NCI-H524 (cell line): ENCODE measurements around the gene PPP1R3C.

ENCODE experiments used
- DNase-seq, 2 experiments: peaks; one replicate each; lab custom pipeline; 2025; lab: John Stamatoyannopoulos, UW

PPP1R3C gene

DNA sequence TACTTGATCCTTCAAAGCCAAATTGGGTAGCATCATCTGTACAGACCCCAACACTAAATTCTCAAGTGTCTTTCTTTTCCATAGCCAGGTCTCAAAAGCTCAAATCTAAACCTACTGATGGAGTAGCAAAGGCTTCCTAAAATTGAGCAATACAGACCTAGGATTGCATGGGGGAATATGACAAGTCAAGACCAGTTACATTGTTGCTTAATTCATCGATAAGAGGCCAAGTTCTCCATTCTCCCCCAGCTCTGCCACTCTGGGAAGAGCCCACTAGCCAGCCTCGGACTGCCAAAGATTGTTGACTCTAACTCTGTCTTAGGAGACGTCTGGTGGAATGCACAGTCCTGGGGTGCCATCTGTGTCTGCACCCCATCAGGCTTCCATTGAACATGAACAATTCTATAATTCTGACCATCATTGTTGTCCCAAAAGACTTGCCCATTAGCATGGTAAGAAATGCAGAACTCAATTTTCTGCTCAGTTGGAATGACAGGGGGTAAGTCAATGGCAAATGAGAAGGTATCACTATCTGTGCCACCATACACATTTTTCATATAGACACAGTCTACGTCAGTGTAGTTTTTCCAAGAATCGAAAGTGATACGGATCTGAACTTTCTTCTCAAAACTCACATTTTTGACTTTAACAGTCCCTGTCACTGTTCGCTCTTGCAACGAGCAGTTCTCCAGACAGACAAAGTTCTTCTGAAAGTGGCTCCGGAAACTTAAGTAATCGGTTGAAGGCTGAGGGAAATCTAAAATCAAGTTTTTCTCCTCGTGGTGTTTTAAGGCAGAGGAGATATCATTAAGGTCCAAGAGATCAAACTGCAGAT, 2.9 kb downstream of the PPP1R3C start:
- no peak for DNase-seq

DNA sequence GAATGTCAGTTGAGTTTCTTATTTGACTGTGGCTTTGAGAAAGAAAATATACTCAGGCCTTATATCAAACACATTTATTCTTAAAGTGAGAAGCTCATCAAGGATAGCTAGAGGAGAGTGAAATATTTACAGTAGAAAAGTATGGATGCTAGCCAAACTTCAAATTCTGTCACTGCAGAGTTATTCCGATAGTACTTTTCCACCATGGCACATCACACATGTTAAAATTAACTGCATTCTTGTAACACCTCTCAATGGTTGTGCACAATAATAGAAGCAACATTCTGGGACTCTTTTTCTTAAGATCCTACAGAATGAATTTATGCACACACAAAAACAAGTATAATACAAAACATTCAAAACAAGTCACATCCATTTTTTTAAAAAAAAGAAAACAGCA, 4.5 kb downstream of the PPP1R3C start:
- DNase-seq: no peak

DNA sequence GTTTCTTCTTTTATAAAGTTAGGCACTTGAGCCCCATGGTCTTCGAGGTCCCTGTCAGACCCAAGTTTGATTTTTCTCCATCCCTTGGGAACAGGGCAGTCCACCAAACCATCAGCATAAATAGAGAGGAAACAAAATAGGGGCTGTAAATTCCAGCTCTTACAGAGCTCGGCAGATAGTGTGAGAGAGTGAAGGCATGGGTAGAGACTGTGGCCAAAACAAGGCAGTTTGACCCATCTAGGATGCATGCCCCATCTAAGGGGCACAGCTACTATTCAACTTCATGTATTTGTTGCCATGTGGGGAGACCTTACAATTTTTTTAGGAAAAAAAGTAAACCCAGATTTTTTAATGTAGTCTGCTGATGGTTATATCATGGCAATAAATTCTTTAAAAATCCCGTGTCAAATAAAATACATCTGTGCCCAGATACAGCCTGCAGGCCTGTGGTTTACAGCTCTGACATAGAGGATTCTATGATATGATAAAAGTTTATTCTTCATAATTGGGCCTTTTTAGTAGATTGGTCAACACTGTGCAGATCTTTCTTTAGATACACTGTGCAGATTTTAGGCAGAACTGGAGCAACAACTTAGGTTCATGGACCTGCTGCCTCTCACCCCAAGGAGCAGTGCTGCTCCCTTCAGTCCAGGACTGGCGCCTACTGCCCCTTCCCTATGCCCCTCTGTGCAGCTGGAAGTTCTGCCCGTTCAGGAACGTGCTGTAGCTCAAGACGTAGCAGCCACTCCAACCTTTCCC, 5.3 kb downstream of the PPP1R3C start:
- no peak for DNase-seq

DNA sequence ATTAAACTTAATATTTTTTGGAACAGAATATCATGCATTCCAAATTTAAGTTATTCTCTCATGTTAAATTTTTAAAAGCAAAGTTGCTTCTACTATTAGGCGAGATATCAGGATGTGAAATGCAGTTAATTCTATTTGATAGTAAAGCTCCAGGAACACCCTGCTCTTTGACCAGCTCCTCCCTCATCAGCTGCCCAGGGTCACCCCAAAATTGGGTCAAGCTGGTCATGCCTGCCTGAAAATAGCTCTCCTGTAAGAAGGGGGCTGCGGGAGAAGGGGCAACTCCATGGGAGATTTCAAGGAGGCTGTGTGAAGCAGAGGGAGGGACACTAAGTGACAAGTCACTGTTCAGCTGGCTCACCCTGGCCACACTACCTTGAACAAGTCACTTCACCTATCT, 5.9 kb downstream of the PPP1R3C start:
- no peak for DNase-seq

DNA sequence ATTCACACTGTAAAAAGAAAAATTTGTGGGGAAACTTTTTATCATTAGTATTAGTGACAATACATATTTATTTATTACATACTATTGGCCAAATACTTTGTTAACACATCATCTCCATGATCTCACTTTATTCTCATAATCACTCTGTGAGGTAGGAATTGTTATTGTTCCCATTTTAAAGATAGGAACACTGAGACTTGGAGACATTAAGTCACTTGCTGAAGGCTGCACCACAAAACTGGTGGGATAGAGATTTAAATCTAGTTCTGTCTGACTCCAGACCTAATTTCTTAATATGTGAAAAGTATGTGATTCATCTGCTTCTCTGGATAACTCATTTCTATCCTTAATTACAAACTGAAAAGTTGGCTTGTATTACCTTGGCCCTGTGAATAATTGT, 8.2 kb downstream of the PPP1R3C start:
- no peak for DNase-seq

DNA sequence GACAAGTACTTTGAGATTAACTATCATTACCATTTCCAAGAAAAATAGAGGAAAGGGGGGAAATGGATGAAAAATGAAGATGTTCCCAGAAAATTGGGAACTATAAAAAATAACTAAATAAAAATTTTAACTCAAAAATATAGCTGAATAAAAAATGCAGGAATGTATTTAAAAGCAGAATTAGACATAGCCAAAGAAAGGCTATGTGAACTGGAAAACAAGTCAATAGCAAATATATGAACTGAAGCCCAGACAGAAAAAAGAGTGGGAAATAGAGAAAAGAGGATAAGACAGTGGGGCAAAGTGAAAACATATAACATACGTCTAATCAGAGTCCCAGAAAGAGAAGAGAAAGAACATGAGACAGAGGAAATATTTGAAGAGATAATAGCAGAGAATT, 10.3 kb downstream of the PPP1R3C start:
- no peak for DNase-seq

DNA sequence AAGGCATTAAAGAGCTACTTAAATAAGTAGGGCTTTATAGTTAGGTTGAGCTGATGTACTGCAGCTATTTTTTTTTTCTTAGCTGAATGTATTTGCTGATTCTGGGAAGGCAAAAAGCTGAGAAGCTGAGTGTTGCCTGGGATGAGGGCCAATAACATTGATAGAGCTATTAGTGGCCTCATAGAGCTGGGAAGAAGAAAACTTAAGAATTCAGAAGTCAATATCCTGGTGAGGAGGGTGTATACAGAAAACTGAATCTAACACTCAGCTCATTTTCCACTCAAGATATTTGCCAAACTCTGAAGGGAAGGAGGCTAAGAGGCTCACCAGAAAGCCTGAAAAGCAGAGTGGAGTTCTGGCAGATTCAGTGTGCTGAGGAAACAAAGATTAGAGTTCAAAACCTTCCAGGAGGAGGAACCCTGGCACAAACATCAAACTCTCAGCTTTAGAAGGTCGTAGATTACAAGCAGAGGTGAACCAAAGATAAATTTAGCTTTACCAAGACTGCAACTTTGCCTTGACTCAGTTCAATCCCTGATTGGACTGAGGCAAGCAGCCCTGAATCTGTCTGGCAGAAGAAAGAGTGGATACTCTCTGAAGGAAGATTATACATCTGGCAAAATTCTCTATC, 11.3 kb downstream of the PPP1R3C start:
- DNase-seq: no peak

DNA sequence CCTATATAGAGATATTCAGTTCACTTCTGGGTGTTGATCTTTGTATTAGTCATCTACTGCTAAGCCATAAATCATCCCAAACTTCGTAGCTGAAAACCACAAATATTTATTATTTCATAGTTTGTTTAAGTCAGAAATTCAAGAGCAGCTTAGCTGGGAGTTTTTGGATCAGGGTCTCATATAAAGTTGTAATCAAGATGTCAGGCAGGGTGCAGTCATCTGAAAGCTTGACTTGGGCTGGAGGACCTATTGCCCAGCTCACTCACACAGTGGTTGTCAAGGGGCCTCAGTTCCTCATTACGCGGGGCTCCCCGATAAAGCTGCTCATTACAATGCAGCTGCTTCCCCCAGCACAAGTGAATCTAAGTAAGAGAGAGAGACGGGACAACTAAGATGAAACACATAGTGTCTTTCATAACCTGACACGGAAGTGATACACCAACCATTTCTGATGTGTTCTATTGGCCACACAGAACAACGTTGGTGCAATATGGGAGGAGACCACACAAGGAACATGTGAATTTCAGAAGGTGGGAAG, 15.7 kb downstream of the PPP1R3C start:
- no peak for DNase-seq

DNA sequence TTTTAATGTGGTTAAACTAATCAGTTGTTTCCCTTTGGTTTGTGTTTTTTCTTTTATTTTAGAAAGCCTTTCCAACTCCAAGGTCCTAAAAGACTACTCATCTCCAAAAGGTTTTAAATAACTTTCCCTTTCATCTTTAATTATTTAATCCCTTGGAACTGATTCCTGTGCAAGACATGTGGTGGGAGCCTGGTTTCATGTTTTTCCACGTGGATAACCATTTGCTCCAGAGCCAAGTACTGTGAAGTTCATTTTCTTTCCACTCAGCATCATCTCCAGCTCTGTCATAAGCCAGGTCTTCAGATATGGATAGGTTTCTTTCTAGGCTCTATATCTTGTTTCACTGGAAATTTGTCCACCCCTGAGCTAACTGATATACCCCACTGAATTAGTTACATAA, 16.7 kb downstream of the PPP1R3C start:
- no peak for DNase-seq

DNA sequence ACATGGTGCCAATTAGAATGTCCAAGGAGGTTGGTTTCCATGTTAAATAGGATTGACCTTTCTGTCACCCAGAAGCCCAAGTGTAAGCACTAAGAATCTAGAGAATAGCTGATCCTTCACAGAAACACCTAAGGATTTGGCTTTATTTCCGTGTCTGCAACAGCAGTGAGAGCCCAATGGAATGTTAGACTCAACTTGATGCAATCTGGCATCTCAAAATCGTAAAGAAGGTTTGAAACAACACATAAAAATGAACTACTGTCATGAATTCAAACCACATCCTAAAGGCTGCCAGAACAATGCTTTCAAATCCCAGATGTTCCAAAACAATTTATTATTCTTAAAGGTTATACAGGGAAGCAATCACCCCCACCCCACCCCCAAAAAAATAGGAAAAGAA, 18.6 kb downstream of the PPP1R3C start:
- no peak for DNase-seq

DNA sequence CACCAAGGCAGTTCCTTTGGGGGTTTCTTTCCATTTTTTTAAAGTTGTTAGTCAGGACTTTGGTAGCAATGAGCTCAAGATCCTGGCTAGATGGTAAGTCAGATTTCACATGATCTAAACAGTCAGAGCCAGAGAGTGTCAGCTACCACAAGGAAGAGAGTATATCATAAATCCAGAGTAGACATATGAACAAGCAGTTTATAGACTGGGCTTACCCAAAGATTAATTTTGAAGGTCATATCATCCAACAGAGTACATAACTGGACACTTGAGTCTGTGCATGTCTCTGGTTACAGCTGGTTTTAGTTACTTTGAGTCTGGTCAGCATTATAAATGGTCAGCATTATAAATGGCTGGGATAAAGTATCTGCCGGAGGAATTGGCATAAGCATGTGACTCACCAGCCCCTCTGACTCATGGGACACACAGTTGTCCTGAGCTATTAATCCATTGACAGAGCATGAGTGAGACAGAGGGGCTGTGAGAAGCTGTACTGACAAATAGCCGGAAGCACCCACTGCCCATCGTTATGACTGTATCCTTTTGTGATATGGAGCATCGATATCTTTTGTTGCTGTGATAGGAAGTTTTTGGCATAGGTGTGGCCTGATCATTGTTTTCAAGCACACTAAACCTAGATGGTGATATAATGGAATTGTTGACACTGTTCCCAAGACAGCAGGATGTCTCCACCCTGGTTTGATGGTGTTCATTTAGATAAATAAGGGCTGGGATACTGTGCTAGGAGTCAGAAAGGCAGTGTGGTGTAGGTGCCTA, 19.3 kb downstream of the PPP1R3C start:
- no peak for DNase-seq

DNA sequence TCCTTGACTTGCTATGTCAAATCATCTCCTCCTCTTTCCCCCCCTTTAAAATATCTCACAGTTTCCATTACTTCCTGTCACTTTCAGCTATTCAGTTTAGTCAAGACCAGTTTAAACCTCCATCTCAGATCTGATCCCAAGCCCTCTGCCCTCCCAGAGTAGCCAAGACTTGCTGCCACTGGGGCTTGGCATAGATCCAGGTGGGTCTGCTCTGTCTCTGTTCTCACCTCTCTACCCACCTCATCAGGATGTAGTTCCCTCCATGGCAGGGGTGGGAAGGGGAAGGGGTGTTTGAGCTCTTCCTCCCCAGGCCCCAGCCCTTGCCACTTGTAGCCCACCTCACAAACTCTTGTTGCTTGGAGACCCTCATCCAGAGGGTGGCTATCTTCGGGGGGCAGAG, 22.0 kb downstream of the PPP1R3C start:
- DNase-seq: no peak

DNA sequence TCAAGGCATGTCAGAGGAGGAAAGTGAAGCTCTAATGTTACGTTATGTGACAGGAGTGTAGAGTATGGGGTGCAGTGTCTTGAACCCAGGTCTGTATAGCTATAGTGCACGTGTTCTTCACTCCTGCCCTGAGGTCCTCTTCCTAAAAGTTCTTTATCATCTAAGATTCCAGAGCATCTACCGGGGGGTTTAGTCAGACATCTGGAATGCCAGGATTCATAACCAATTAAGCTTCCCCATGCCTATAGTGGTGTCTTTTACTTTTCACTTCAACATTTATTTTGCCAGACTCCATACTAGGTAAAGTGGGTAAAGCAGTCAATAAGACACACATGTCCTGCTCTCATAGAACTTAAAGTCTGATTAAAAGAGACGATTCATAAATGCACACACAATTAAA, 22.4 kb downstream of the PPP1R3C start:
- DNase-seq: no peak

DNA sequence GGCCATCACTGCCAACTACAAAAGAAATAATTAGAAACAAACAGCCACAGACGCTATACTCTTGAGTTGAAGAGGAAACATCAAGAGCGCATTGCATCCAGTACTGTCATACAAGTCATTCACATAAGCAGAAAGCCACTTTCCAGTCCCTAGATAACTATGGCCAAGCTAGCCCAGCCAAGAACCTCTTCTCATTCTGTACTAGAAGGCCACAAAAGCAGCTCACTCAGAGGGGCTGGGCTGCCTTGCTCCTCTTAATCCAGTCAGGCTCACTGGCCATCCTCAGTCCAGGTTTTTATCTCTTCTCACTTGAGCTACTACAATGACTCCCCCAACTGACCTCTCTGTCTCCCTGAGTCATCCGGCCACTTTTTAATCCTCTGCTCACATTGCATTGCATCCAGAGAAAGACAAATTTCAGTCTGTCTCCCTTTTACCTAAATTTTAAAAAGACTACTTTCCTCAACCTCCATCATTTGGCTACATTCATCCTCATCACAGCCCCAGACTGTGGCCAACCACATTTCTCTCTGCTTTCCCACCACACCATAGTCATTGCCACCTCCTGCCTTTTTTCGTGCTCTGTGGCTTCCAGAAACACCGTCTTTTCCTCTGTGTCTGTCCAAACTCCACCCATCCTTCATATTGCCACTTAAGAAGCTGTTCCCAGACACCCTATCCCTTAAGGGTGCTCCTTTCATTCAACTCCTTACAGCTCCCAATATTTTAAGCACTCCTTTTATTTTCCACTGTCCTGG, 25.0 kb downstream of the PPP1R3C start:
- no peak for DNase-seq

DNA sequence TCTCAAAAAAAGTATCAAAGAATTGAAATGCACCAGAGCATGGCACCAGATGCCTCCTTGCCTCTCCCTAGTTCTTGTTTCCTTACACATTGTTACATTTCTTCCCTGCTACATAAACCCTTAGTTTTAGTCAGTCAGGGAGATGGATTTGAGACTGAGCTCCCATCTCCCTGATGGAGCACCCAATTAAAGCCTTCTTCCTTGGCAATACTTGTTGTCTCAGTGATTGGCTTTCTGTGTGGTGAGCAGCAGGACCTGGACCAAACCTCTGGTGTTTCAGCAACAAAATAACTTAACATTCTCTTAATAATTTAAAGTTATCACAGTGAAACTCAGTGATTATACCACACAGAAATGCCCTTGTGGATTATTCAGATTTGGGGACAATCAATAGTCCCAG, 26.9 kb downstream of the PPP1R3C start:
- no peak for DNase-seq

DNA sequence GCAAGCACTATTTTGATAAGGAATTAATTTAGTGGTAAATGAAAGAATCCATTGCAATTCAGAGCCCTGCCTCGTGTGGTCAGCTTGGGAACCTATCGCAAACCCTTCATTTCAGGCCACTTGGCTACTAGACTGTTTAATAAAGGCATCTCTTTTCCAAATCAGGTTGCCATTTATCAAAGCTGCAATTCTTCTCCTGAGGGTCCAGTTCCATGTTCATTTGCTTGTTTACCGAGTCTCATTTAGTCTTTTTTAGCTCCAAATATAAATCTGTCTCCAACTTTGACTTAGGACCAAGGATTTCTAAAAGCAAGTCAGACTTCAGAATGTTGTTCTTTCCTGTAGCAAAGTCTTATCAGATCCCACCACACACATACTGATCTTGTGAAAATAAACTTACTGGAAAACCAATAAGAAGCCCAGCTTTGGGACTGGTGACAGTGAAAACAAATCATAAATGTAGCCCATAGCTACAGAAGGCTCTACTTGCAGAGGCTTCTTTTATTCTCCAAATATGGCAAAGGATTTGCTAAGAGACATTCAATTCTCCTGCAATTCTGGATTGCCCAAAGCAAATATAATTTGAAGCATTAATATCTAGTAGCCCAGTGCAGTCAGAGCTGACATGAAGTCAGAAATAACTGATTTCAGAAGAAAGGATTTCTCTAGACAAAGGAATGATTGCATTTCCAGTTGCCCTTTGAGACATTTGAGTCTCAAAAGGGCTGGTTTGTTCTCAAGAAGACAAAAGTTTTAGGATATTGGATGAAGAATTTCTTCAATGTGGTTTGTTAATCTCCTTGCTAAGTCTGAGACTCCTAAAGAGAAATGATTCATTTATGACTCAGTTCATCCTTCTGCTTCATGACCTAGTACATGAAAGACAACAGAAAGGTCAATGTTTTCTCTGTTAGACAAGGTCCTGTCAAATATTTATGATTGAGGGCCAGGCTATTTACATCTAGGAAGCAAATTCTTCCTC, 28.0 kb downstream of the PPP1R3C start:
- DNase-seq: no peak

DNA sequence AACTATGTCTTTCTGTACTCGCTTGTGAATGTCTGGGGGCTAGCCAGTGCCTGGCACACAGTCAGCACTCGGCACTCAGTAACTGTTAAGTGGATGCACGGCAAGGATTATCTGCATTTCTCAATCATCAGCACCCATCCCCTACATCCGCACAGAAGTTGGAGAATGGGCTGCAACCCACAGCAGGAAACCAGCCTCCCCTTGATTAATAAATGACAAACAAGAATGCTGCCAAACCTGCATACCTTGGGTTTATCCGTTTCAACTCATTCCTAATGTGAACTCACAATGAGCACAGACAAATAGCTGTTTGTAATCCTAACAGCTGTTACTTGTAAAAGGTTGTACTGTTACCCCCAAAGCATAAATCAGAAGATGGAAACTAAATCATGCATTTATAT, 28.9 kb downstream of the PPP1R3C start:
- no peak for DNase-seq

DNA sequence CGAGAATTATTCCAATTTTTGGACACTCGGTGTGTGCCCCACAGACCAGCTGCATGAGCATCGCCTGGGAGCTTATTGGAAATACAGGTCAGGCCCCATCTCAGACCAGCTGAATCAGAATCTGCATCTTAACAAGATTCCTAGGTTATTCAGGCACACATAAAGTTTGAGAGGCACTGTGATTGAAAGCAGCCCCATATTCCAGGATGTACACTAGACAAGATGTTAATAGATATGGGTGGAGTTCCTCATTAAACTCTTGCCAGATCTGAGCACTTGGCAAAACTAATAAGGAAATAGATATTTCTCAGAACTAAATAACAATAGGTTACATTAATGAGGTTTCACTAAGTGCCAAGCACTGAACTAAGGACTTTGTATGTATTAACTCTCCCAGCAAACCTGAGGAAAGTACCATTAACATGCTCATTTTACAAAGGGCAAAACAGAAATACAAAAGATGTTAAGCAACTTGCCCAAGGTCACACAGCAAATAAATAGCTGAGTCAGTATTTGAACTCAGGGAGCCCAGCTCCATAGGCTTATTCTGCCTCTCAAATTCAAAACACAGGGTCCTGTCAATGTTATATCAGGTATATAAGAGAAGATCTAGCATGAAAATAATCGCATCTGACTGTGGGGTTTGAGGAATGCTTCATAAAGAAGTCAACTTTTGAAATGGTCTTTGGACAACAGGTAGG, 29.9 kb downstream of the PPP1R3C start:
- no peak for DNase-seq

DNA sequence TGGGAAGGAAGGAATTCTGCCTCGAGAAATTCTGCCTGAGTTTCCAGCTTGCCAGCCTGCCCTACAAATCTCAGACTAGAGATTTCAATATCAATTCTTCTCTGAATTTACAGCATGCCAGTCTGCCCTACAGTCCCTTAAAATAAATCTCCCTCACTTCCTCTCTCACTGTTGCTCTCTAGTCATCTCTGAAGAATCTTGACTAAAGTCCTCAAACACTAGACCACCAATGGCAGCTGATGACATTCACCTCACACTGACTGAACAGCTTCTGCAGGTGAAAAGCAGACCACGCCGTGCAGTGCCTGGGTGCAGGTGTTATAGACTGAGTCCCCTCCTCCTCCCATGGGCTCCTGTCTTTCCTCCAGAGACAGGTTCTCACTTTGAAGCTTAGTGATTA, 30.4 kb downstream of the PPP1R3C start:
- no peak for DNase-seq
